GM23338 (cell line): Measurements from ENCODE around the gene B4GALT5. TPM values are rescaled to one million over a fixed set of nuclear protein-coding genes. Genes with fewer than 3 reads are reported as not detected.

Experiments used
- ATAC-seq: fragments of 200-7000 bp; cut with Tn5 transposase; 3 replicates; pipeline ENCODE4 v1.9.1; 2020
- DNase-seq: peaks from one replicate; pipeline ENCODE4 v3.0.0-alpha.2; 2015; ENCODE audit warnings: low spot score
- H2AFZ ChIP-seq: fragments of 200-600 bp; sonication (generic); 2 replicates; pipeline ENCODE4 v1.8.0; 2016; ENCODE audit warnings: antibody characterized with exemption, mild to moderate bottlenecking, moderate library complexity
- H3F3A ChIP-seq: fragments of 200-600 bp; sonication (generic); replicated peaks from 2 replicates; pipeline ENCODE4 v1.8.0; 2017; ENCODE audit warnings: antibody characterized with exemption, mixed run types, low read depth
- H3K27ac ChIP-seq: fragments of 200-600 bp; sonication (generic); 2 replicates; pipeline ENCODE4 v1.6.1; 2016; ENCODE audit warnings: low read depth
- H3K27me3 ChIP-seq: fragments of 200-600 bp; sonication (generic); 2 replicates; pipeline ENCODE4 v1.8.0; 2016; ENCODE audit warnings: mild to moderate bottlenecking, mixed run types, moderate library complexity; ENCODE audit not compliant: insufficient read depth
- H3K36me3 ChIP-seq: fragments of 200-600 bp; sonication (generic); 2 replicates; pipeline ENCODE4 v1.8.0; 2016; ENCODE audit warnings: mild to moderate bottlenecking; ENCODE audit not compliant: insufficient read depth
- H3K4me1 ChIP-seq: fragments of 200-600 bp; sonication (generic); 2 replicates; pipeline ENCODE4 v1.8.0; 2016; ENCODE audit warnings: mild to moderate bottlenecking, moderate library complexity; ENCODE audit not compliant: insufficient read depth
- H3K4me2 ChIP-seq: fragments of 200-600 bp; sonication (generic); 2 replicates; pipeline ENCODE4 v1.7.1; 2017; ENCODE audit warnings: mixed run types
- H3K4me3 ChIP-seq: fragments of 200-600 bp; sonication (generic); 2 replicates; pipeline ENCODE4 v1.6.1; 2016; ENCODE audit warnings: mixed run types
- H3K79me2 ChIP-seq: fragments of 200-600 bp; sonication (generic); replicated peaks from 2 replicates; pipeline ENCODE4 v1.8.0; 2017; ENCODE audit warnings: mild to moderate bottlenecking; ENCODE audit not compliant: insufficient read depth
- H3K9me2 ChIP-seq: fragments of 200-600 bp; sonication (generic); 2 replicates; pipeline ENCODE4 v1.8.0; 2017; ENCODE audit not compliant: insufficient read depth
- H4K20me1 ChIP-seq: fragments of 200-600 bp; sonication (generic); replicated peaks from 2 replicates; pipeline ENCODE4 v1.8.0; 2017; ENCODE audit warnings: mild to moderate bottlenecking; ENCODE audit not compliant: insufficient read depth
- H3K27ac Mint-ChIP-seq: 2 replicates; pipeline ENCODE4 v1.8.0; 2020; ENCODE audit warnings: inconsistent platforms, mild to moderate bottlenecking, moderate library complexity, mixed read lengths
- H3K27me3 Mint-ChIP-seq: 3 replicates; pipeline ENCODE4 v1.8.0; 2022; ENCODE audit warnings: low read depth, mild to moderate bottlenecking, moderate library complexity, mixed read lengths, inconsistent platforms; ENCODE audit not compliant: insufficient read depth, poor library complexity
- H3K36me3 Mint-ChIP-seq: 3 replicates; pipeline ENCODE4 v1.8.0; 2021; ENCODE audit warnings: low read depth, mild to moderate bottlenecking, inconsistent platforms, moderate library complexity, mixed read lengths
- H3K4me1 Mint-ChIP-seq: 3 replicates; pipeline ENCODE4 v1.8.0; 2020; ENCODE audit warnings: mild to moderate bottlenecking, inconsistent platforms, mixed read lengths
- H3K4me3 Mint-ChIP-seq: 3 replicates; pipeline ENCODE4 v1.8.0; 2021; ENCODE audit warnings: moderate library complexity, mild to moderate bottlenecking, inconsistent platforms, mixed read lengths
- H3K9me3 Mint-ChIP-seq: 3 replicates; pipeline ENCODE4 v1.8.0; 2020; ENCODE audit warnings: moderate library complexity, mild to moderate bottlenecking, inconsistent platforms, mixed read lengths
- CTCF ChIP-seq, 2 experiments: fragments of 200-600 bp in 1 of 2; sonication (generic) in 1 of 2; conservative IDR thresholded peaks; 2 replicates each; pipeline versions ENCODE4 v1.5.1 to v1.6.1; 2016 to 2017; ENCODE audit warnings: antibody characterized with exemption in 2 of 2, low read depth in 2 of 2, mild to moderate bottlenecking in 2 of 2, moderate library complexity in 1 of 2
- EZH2 ChIP-seq: fragments of 200-600 bp; sonication (generic); IDR thresholded peaks from one replicate; pipeline ENCODE4 v1.8.0; 2017; ENCODE audit warnings: antibody characterized with exemption, mild to moderate bottlenecking, low read depth; ENCODE audit not compliant: unreplicated experiment
- EZH2phosphoT487 ChIP-seq: fragments of 200-600 bp; sonication (generic); IDR thresholded peaks from one replicate; pipeline ENCODE4 v1.8.1; 2018; ENCODE audit warnings: antibody characterized with exemption; ENCODE audit not compliant: unreplicated experiment
- JUNB ChIP-seq: IDR thresholded peaks from one replicate; pipeline ENCODE4 v1.6.1; 2016; ENCODE audit warnings: antibody characterized with exemption; ENCODE audit not compliant: unreplicated experiment
- NANOG ChIP-seq: IDR thresholded peaks from 2 replicates; pipeline ENCODE4 v1.6.1; 2016; ENCODE audit warnings: antibody characterized with exemption, borderline replicate concordance
- POLR2AphosphoS5 ChIP-seq: IDR thresholded peaks from 2 replicates; pipeline ENCODE4 v1.6.1; 2016; ENCODE audit warnings: antibody characterized with exemption, low read depth
- REST ChIP-seq: IDR thresholded peaks from one replicate; pipeline ENCODE4 v1.6.1; 2018; ENCODE audit warnings: antibody characterized with exemption; ENCODE audit not compliant: unreplicated experiment
- STAT1 ChIP-seq: IDR thresholded peaks from one replicate; pipeline ENCODE4 v1.6.1; 2016; ENCODE audit warnings: antibody characterized with exemption; ENCODE audit not compliant: unreplicated experiment
- ZNF114 ChIP-seq: fragments of 250-450 bp; sonication (Bioruptor Pico); IDR thresholded peaks from 2 replicates; pipeline ENCODE4 v1.5.0; 2020; ENCODE audit warnings: mild to moderate bottlenecking, moderate library complexity
- ZNF331 ChIP-seq: fragments of 250-450 bp; sonication (Bioruptor Pico); IDR thresholded peaks from 2 replicates; pipeline ENCODE4 v1.5.0; 2020; ENCODE audit warnings: low read depth, mild to moderate bottlenecking, moderate library complexity
- ZNF462 ChIP-seq: fragments of 250-450 bp; sonication (Bioruptor Pico); IDR thresholded peaks from 2 replicates; pipeline ENCODE4 v1.5.0; 2020; ENCODE audit warnings: mild to moderate bottlenecking, moderate library complexity
- polyA plus RNA-seq: library from polyadenylated mRNA; unstranded; fragments of >200 nt; fragmentation: Nextera tagmentation; extraction: Ambion mirVana; gene quantifications from 2 replicates; pipeline ENCODE4 v1.2.1, GENCODE V29; 2016
- total RNA-seq: library from RNA; depleted of rRNA; stranded (reverse); fragments of >200 nt; shearing (Covaris generic); gene quantifications from 2 replicates; pipeline ENCODE4 v1.2.3, GENCODE V29; 2014

Gene B4GALT5
- total and polyA plus RNA-seq, 2 experiments from 2014 or later = 19.1 to 50.3 TPM

GRCh38 chr20:49741977-49742376, 28.3 kb upstream of the B4GALT5 start:
- Mint-ChIP-seq H3K36me3 (no peaks in the 10 kb centered on the region), H3K9me3 (no peaks in the 10 kb centered on the region; the same call in 2 of the 3 replicates), H3K27ac (no peak overlapping the region), H3K27me3 (no peaks in the 10 kb centered on the region), H3K4me3 (no peak overlapping the region), H3K4me1 (peaks cover 7% of the 10 kb centered on the region)
- Histone ChIP-seq H3K4me3 (no peak overlapping the region), H3K4me1 (no peaks in the 10 kb centered on the region), H4K20me1 (no peaks in the 10 kb centered on the region), H2AFZ (peak overlapping the region; percentile 97), H3K79me2 (no peaks in the 10 kb centered on the region), H3F3A (0 out of 2 replicates have a peak, but pooled peaks cover 3% of the 10 kb centered on the region), H3K4me2 (no peak overlapping the region), H3K9me2 (no peaks in the 10 kb centered on the region), H3K27me3 (no peaks in the 10 kb centered on the region), H3K36me3 (no peaks in the 10 kb centered on the region), H3K27ac (no peak overlapping the region)
- DNase-seq (no peak), ATAC-seq (peak; percentile 57)
- no peak for TF ChIP-seq POLR2AphosphoS5
- TF ChIP-seq NANOG = no peak

DNA sequence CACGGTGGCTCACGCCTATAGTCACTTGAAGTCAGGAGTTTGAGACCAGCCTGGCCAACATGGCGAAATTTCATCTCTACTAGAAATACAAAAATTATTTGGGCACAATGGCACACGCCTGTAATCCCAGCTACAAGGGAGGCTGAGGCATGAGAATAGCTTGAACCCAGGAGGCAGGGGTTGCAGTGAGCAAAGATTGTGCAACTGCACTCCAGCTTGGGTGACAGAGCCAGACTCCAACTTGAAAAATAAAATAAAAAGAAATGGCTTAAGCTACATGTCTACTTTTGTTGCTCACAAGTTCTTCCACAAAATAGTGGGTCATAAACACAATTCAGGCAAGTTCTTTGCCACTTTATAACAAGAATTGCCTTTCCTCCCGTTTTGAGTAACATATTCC, 27.1 kb upstream of the B4GALT5 start:
- no peaks in the 10 kb centered on the region for H3K36me3 Mint-ChIP-seq
- Histone ChIP-seq H4K20me1 (no peaks in the 10 kb centered on the region), H3K27me3 (no peaks in the 10 kb centered on the region), H3K79me2 (no peaks in the 10 kb centered on the region), H3K4me1 (no peaks in the 10 kb centered on the region), H3K36me3 (no peaks in the 10 kb centered on the region), H3K9me2 (no peaks in the 10 kb centered on the region), H3K4me3 (no peak overlapping the region), H2AFZ (no peak overlapping the region), H3K27ac (no peak overlapping the region), H3K4me2 (no peak overlapping the region), H3F3A (0 out of 2 replicates have a peak, but pooled peaks cover 3% of the 10 kb centered on the region)
- TF ChIP-seq ZNF114 (CRISPR knock-in tag) (no peak), EZH2 (no peak), STAT1 (no peak), POLR2AphosphoS5 (no peak), NANOG (no peak), EZH2phosphoT487 (no peak), JUNB (no peak), CTCF (conservative IDR thresholded peaks at IDR 0.05; ENCODE audit: low read depth in 2 of 2) (no peak), ZNF462 (CRISPR knock-in tag) (no peak), REST (no peak), ZNF331 (CRISPR knock-in tag) (no peak)
- no peak overlapping the region for H3K27ac Mint-ChIP-seq
- no peak overlapping the region for H3K4me3 Mint-ChIP-seq
- H3K4me1 Mint-ChIP-seq = peaks cover 7% of the 10 kb centered on the region
- H3K27me3 Mint-ChIP-seq = no peaks in the 10 kb centered on the region
- DNase-seq (no peak), ATAC-seq (no peak)
- H3K9me3 Mint-ChIP-seq = no peaks in the 10 kb centered on the region; the same call in 2 of the 3 replicates
